HG03139 (cell line): ENCODE data around the gene BANK1.

ENCODE experiments used
- ATAC-seq: cut with Tn5 transposase; IDR thresholded peaks from one replicate; pipeline ENCODE4 v1.9.1; 2021; ENCODE audit not compliant: unreplicated experiment

BANK1 gene

GRCh38 chr4:101807351-101807750, 16.8 kb downstream of the BANK1 start:
- ATAC-seq = peak; percentile 32

GRCh38 chr4:101813604-101814003, 23.1 kb downstream of the BANK1 start:
- ATAC-seq = peak; percentile 76

- no peak for ATAC-seq
These were observed 27.8 kb downstream of the BANK1 start for GRCh38 chr4:101818362-101818761.

- ATAC-seq = no peak
These were observed 33.3 kb downstream of the BANK1 start for GRCh38 chr4:101823864-101824263.

- no peak for ATAC-seq
These were observed 34.0 kb downstream of the BANK1 start for GRCh38 chr4:101824500-101824899.

- ATAC-seq = no peak
These were observed 35.4 kb downstream of the BANK1 start for GRCh38 chr4:101825953-101826352.

- ATAC-seq = no peak
These were observed 41.3 kb downstream of the BANK1 start for GRCh38 chr4:101831816-101832215.

GRCh38 chr4:101833480-101833879, 43.0 kb downstream of the BANK1 start:
- ATAC-seq = no peak

- no peak for ATAC-seq
These were observed 44.8 kb downstream of the BANK1 start for GRCh38 chr4:101835121-101835904.

- no peak for ATAC-seq
These were observed 52.5 kb downstream of the BANK1 start for GRCh38 chr4:101843054-101843453.

- ATAC-seq = no peak
These were observed 56.0 kb downstream of the BANK1 start for GRCh38 chr4:101846550-101846949.

- ATAC-seq = no peak
These were observed 60.2 kb downstream of the BANK1 start for GRCh38 chr4:101850698-101851097.

- no peak for ATAC-seq
These were observed 61.1 kb downstream of the BANK1 start for GRCh38 chr4:101851672-101852071.

GRCh38 chr4:101853028-101853427, 62.5 kb downstream of the BANK1 start:
- peak; percentile 42 for ATAC-seq

- ATAC-seq = no peak
These were observed 63.2 kb downstream of the BANK1 start for GRCh38 chr4:101853691-101854090.

- no peak for ATAC-seq
These were observed 64.7 kb downstream of the BANK1 start for GRCh38 chr4:101855239-101855638.

GRCh38 chr4:101856149-101856548, 65.6 kb downstream of the BANK1 start:
- no peak for ATAC-seq

GRCh38 chr4:101857176-101857575, 66.6 kb downstream of the BANK1 start:
- ATAC-seq = no peak

GRCh38 chr4:101858641-101859040, 68.1 kb downstream of the BANK1 start:
- no peak for ATAC-seq

GRCh38 chr4:101862595-101862994, 72.1 kb downstream of the BANK1 start:
- no peak for ATAC-seq

GRCh38 chr4:101864660-101865059, 74.1 kb downstream of the BANK1 start:
- no peak for ATAC-seq

GRCh38 chr4:101865501-101866062, 75.1 kb downstream of the BANK1 start:
- no peak for ATAC-seq

- no peak for ATAC-seq
These were observed 80.3 kb downstream of the BANK1 start for GRCh38 chr4:101870874-101871273.
